Measurements from ENCODE around the gene DESI2. TPM values are rescaled to one million over a fixed set of nuclear protein-coding genes. Genes with fewer than 3 reads are reported as not detected.

DESI2 gene
- total and polyA plus RNA-seq, 4 donors = 5.7 to 14.6 (median 11.7) TPM

GRCh38 chr1:244741692-244742091, 88.8 kb downstream of the DESI2 start:
- H3K36me3 ChIP-seq (ENCODE audit: control insufficient read depth in 4 of 4, insufficient read depth in 3 of 4, low read depth in 1 of 4, low read length in 3 of 4) = no peaks in the 10 kb centered on the region
- no peak overlapping the region for H3K9ac ChIP-seq (ENCODE audit: low read depth in 1 of 2, low read length in 2 of 2)
- H3K4me3 ChIP-seq (ENCODE audit: low read depth in 1 of 3, low read length in 3 of 3) = no peak overlapping the region
- no peak for DNase-seq (ENCODE audit: low spot score)
- H3K27me3 ChIP-seq (ENCODE audit: control insufficient read depth in 4 of 4, insufficient read depth in 4 of 4, low read length in 3 of 4) = no peaks in the 10 kb centered on the region
- no peaks in the 10 kb centered on the region for H3K4me1 ChIP-seq (ENCODE audit: control insufficient read depth in 4 of 4, insufficient read depth in 4 of 4, low read length in 3 of 4)
- no peak overlapping the region for H3K27ac ChIP-seq (ENCODE audit: low read depth in 1 of 2, low read length in 2 of 2)
- 89% methylated on average over 5 of the region's 5 CpGs for WGBS
- no peaks in the 10 kb centered on the region for H3K9me3 ChIP-seq (ENCODE audit: control insufficient read depth in 4 of 4, low read length in 3 of 4)
- TF ChIP-seq NR2F2 (IDR thresholded peaks at IDR 0.05) (no peak), REST (IDR thresholded peaks at IDR 0.05) (no peak), CTCF (IDR thresholded peaks at IDR 0.05; ENCODE audit: low read depth, low read length, missing input control) (no peak), SP1 (IDR thresholded peaks at IDR 0.05) (no peak), ZBTB33 (IDR thresholded peaks at IDR 0.05) (no peak), HNF4A (conservative IDR thresholded peaks at IDR 0.05) (no peak), YY1 (IDR thresholded peaks at IDR 0.05) (no peak), EGR1 (IDR thresholded peaks at IDR 0.05; ENCODE audit: low read depth in 2 of 2) (no peak), HNF4G (IDR thresholded peaks at IDR 0.05) (no peak), FOXA1 (IDR thresholded peaks at IDR 0.05) (no peak), FOXA2 (IDR thresholded peaks at IDR 0.05) (no peak), MAX (IDR thresholded peaks at IDR 0.05) (no peak), RXRA (IDR thresholded peaks at IDR 0.05) (no peak), RAD21 (IDR thresholded peaks at IDR 0.05) (no peak), GABPA (IDR thresholded peaks at IDR 0.05 in 1 of 2, conservative IDR thresholded peaks at IDR 0.05 in 1 of 2) (no peak), JUND (IDR thresholded peaks at IDR 0.05) (no peak), TAF1 (conservative IDR thresholded peaks at IDR 0.05) (no peak)
- TF ChIP-seq, protein P1, sequence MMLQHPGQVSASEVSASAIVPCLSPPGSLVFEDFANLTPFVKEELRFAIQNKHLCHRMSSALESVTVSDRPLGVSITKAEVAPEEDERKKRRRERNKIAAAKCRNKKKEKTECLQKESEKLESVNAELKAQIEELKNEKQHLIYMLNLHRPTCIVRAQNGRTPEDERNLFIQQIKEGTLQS (IDR thresholded peaks at IDR 0.05) = no peak

Data from liver (tissue), 9 donors.